ENCODE measurements around the gene ARSB.

GRCh38 chr5:79014631-79015030 is 29.5 kb upstream of the ARSB start:
- TF ChIP-seq POLR2AphosphoS5 (IDR thresholded peaks at IDR 0.05), result no peak
- no peak for TF ChIP-seq CTCF (IDR thresholded peaks at IDR 0.05)
- TF ChIP-seq POLR2A (IDR thresholded peaks at IDR 0.05), result no peak

Measured in breast epithelium (tissue), 3 donors.